ENCODE data around the gene KIF19. TPM values are rescaled to one million over a fixed set of nuclear protein-coding genes. Genes with fewer than 3 reads are reported as not detected.

Gene KIF19
- total RNA-seq, 1 donor from 2014 or later, result not detected

- DNase-seq (ENCODE audit: low read depth), result no peak
- Histone ChIP-seq H3K27me3 (ENCODE audit: control insufficient read depth, insufficient read depth, low read length) (peaks cover 22% of the 10 kb centered on the region), H3K4me3 (ENCODE audit: low read depth, low read length) (no peak within 1 kb of the TSS), H3K36me3 (ENCODE audit: control insufficient read depth, insufficient read depth, low read length) (no peaks in the 10 kb centered on the region)
- TF ChIP-seq CTCF (IDR thresholded peaks at IDR 0.05; ENCODE audit: insufficient read depth, low read length, poor library complexity, severe bottlenecking), result no peak
These were observed 41.2 kb downstream of the KIF19 start, which contains the start of gene GPR142 for GRCh38 chr17:74367206-74367605. GPR142 (plus strand) TSS chr17:74367506; CDS start chr17:74369541, 2,035 bp downstream.

GRCh38 chr17:74368341-74369081, 42.5 kb downstream of the KIF19 start:
- DNase-seq (ENCODE audit: low read depth), result no peak
- peak; percentile 98 for TF ChIP-seq CTCF (IDR thresholded peaks at IDR 0.05; ENCODE audit: insufficient read depth, low read length, poor library complexity, severe bottlenecking)
- Histone ChIP-seq H3K36me3 (ENCODE audit: control insufficient read depth, insufficient read depth, low read length) (no peaks in the 10 kb centered on the region), H3K4me3 (ENCODE audit: low read depth, low read length) (no peak overlapping the region), H3K27me3 (ENCODE audit: control insufficient read depth, insufficient read depth, low read length) (peaks cover 11% of the 10 kb centered on the region)

GRCh38 chr17:74369221-74369620, 43.2 kb downstream of the KIF19 start:
- DNase-seq (ENCODE audit: low read depth), result no peak
- no peak overlapping the region for H3K4me3 ChIP-seq (ENCODE audit: low read depth, low read length)
- TF ChIP-seq CTCF (IDR thresholded peaks at IDR 0.05; ENCODE audit: insufficient read depth, low read length, poor library complexity, severe bottlenecking), result no peak
- H3K36me3 ChIP-seq (ENCODE audit: control insufficient read depth, insufficient read depth, low read length), result no peaks in the 10 kb centered on the region
- H3K27me3 ChIP-seq (ENCODE audit: control insufficient read depth, insufficient read depth, low read length), result peaks cover 16% of the 10 kb centered on the region

- no peak for DNase-seq (ENCODE audit: low read depth)
- TF ChIP-seq CTCF (IDR thresholded peaks at IDR 0.05; ENCODE audit: insufficient read depth, low read length, poor library complexity, severe bottlenecking), result no peak
- no peak overlapping the region for H3K4me3 ChIP-seq (ENCODE audit: low read depth, low read length)
- H3K27me3 ChIP-seq (ENCODE audit: control insufficient read depth, insufficient read depth, low read length), result peaks cover 16% of the 10 kb centered on the region
- H3K36me3 ChIP-seq (ENCODE audit: control insufficient read depth, insufficient read depth, low read length), result no peaks in the 10 kb centered on the region
These were observed 43.9 kb downstream of the KIF19 start for GRCh38 chr17:74369665-74370490.

- no peak for DNase-seq (ENCODE audit: low read depth)
- Histone ChIP-seq H3K4me3 (ENCODE audit: low read depth, low read length) (no peak overlapping the region), H3K36me3 (ENCODE audit: control insufficient read depth, insufficient read depth, low read length) (no peaks in the 10 kb centered on the region), H3K27me3 (ENCODE audit: control insufficient read depth, insufficient read depth, low read length) (peaks cover 16% of the 10 kb centered on the region)
- TF ChIP-seq CTCF (IDR thresholded peaks at IDR 0.05; ENCODE audit: insufficient read depth, low read length, poor library complexity, severe bottlenecking), result no peak
These were observed 45.7 kb downstream of the KIF19 start for GRCh38 chr17:74371653-74372147.

All from kidney epithelial cell (primary cell).